Liver (tissue), 9 donors: ENCODE data around the gene PINK1. TPM values are rescaled to one million over a fixed set of nuclear protein-coding genes. Genes with fewer than 3 reads are reported as not detected.

Source experiments
- DNase-seq: peaks from one replicate; pipeline ENCODE4 v3.0.0-alpha.2; 2017; ENCODE audit warnings: low spot score
- H3K27ac ChIP-seq, 2 donors: one replicate each; pipeline ENCODE4 v1.7.0; 2013; ENCODE audit warnings: inconsistent platforms in 2 of 2, low read length in 2 of 2, control low read depth in 1 of 2, low read depth in 1 of 2, mild to moderate bottlenecking in 1 of 2
- H3K27me3 ChIP-seq, 4 donors: one replicate each; pipeline versions ENCODE4 v1.6.1 to v1.7.0; 2013; ENCODE audit warnings: low read length in 3 of 4, inconsistent platforms in 1 of 4, mild to moderate bottlenecking in 1 of 4, moderate library complexity in 1 of 4; ENCODE audit not compliant: control insufficient read depth in 4 of 4, insufficient read depth in 4 of 4
- H3K36me3 ChIP-seq, 4 donors: one replicate each; pipeline versions ENCODE4 v1.6.1 to v1.7.0; 2013; ENCODE audit warnings: low read length in 3 of 4, mild to moderate bottlenecking in 3 of 4, low read depth in 1 of 4, moderate library complexity in 1 of 4; ENCODE audit not compliant: control insufficient read depth in 4 of 4, insufficient read depth in 3 of 4
- H3K4me1 ChIP-seq, 4 donors: one replicate each; pipeline versions ENCODE4 v1.6.1 to v1.7.0; 2013; ENCODE audit warnings: low read length in 3 of 4, mild to moderate bottlenecking in 3 of 4, moderate library complexity in 1 of 4; ENCODE audit not compliant: control insufficient read depth in 4 of 4, insufficient read depth in 4 of 4
- H3K4me3 ChIP-seq, 3 donors: one replicate each; pipeline versions ENCODE4 v1.6.1 to v1.7.0; 2013; ENCODE audit warnings: low read length in 3 of 3, control low read depth in 1 of 3, low read depth in 1 of 3, mild to moderate bottlenecking in 1 of 3
- H3K9ac ChIP-seq, 2 donors: one replicate each; pipeline ENCODE4 v1.7.0; 2013; ENCODE audit warnings: low read length in 2 of 2, mild to moderate bottlenecking in 2 of 2, moderate library complexity in 2 of 2, control low read depth in 1 of 2, low read depth in 1 of 2
- H3K9me3 ChIP-seq, 4 donors: one replicate each; pipeline versions ENCODE4 v1.6.1 to v1.7.0; 2013; ENCODE audit warnings: low read length in 3 of 4; ENCODE audit not compliant: control insufficient read depth in 4 of 4
- CTCF ChIP-seq: fragments of 150-350 bp; IDR thresholded peaks from 2 replicates; pipeline ENCODE4 v1.5.1; 2017; ENCODE audit warnings: improper control_type of control experiment, low read depth, low read length; ENCODE audit not compliant: missing input control
- EGR1 ChIP-seq, 2 donors: IDR thresholded peaks; 2 replicates each; pipeline ENCODE4 v1.6.1; 2016 to 2018; ENCODE audit warnings: antibody characterized with exemption in 2 of 2, low read depth in 2 of 2
- FOXA1 ChIP-seq: IDR thresholded peaks from 2 replicates; pipeline ENCODE4 v1.6.1; 2016; ENCODE audit warnings: antibody characterized with exemption
- FOXA2 ChIP-seq: IDR thresholded peaks from 2 replicates; pipeline ENCODE4 v1.6.1; 2016; ENCODE audit warnings: antibody characterized with exemption
- GABPA ChIP-seq, 2 donors: IDR thresholded peaks in 1 of 2; conservative IDR thresholded peaks in 1 of 2; 2 replicates each; pipeline ENCODE4 v1.6.1; 2016; ENCODE audit warnings: antibody characterized with exemption in 2 of 2, mild to moderate bottlenecking in 1 of 2, moderate library complexity in 1 of 2
- HNF4A ChIP-seq, 2 donors: conservative IDR thresholded peaks; 2 replicates each; pipeline ENCODE4 v1.6.1; 2016; ENCODE audit warnings: antibody characterized with exemption in 2 of 2, mild to moderate bottlenecking in 2 of 2
- HNF4G ChIP-seq: IDR thresholded peaks from 2 replicates; pipeline ENCODE4 v1.6.1; 2016; ENCODE audit warnings: antibody characterized with exemption
- JUND ChIP-seq, 2 donors: IDR thresholded peaks; 2 replicates each; pipeline ENCODE4 v1.6.1; 2016; ENCODE audit warnings: antibody characterized with exemption in 2 of 2
- NR2F2 ChIP-seq: IDR thresholded peaks from 2 replicates; pipeline ENCODE4 v1.6.1; 2016; ENCODE audit warnings: antibody characterized with exemption
- RAD21 ChIP-seq, 2 donors: IDR thresholded peaks; 2 replicates each; pipeline ENCODE4 v1.6.1; 2016; ENCODE audit warnings: antibody characterized with exemption in 2 of 2, mild to moderate bottlenecking in 2 of 2
- RXRA ChIP-seq, 2 donors: IDR thresholded peaks; 2 replicates each; pipeline ENCODE4 v1.6.1; 2017 to 2018; ENCODE audit warnings: antibody characterized with exemption in 2 of 2, mild to moderate bottlenecking in 1 of 2
- SP1 ChIP-seq: IDR thresholded peaks from 2 replicates; pipeline ENCODE4 v1.6.1; 2018; ENCODE audit warnings: antibody characterized with exemption, mild to moderate bottlenecking
- YY1 ChIP-seq: IDR thresholded peaks from 2 replicates; pipeline ENCODE4 v1.6.1; 2016; ENCODE audit warnings: antibody characterized with exemption, mild to moderate bottlenecking
- WGBS: extraction: QIAGEN DNeasy Blood & Tissue Kit; methylation state at CpG from one replicate; pipeline ENCODE4 v1.1.7; 2013; 5-methylcytosine and 5-hydroxymethylcytosine counted together
- polyA plus RNA-seq, 2 donors: library from polyadenylated mRNA; stranded (reverse) in 1 of 2; unstranded in 1 of 2; fragments of 200-250 nt in 1 of 2; fragments of >200 nt in 1 of 2; fragmentation: Nextera tagmentation in 1 of 2; extraction: Ambion mirVana in 1 of 2; gene quantifications; one replicate each; pipeline versions ENCODE4 v1.2.1 to v1.2.3, GENCODE V29; 2013 to 2015
- total RNA-seq, 2 donors: library from RNA; depleted of rRNA; stranded (reverse); fragments of >200 nt; gene quantifications; one replicate each; pipeline ENCODE4 v1.2.3, GENCODE V29; 2014
- TF ChIP-seq, protein P1 (sequence below): IDR thresholded peaks from 2 replicates; pipeline ENCODE4 v1.6.1; 2016; ENCODE audit warnings: antibody characterized with exemption
- donor health status: healthy.
- donor health status: healthy.
- donor health status: healthy.
- donor health status: healthy.
- donor health status: healthy.

Gene PINK1
- total and polyA plus RNA-seq, 4 donors = 52.7 to 118 (median 62.2) TPM

DNA sequence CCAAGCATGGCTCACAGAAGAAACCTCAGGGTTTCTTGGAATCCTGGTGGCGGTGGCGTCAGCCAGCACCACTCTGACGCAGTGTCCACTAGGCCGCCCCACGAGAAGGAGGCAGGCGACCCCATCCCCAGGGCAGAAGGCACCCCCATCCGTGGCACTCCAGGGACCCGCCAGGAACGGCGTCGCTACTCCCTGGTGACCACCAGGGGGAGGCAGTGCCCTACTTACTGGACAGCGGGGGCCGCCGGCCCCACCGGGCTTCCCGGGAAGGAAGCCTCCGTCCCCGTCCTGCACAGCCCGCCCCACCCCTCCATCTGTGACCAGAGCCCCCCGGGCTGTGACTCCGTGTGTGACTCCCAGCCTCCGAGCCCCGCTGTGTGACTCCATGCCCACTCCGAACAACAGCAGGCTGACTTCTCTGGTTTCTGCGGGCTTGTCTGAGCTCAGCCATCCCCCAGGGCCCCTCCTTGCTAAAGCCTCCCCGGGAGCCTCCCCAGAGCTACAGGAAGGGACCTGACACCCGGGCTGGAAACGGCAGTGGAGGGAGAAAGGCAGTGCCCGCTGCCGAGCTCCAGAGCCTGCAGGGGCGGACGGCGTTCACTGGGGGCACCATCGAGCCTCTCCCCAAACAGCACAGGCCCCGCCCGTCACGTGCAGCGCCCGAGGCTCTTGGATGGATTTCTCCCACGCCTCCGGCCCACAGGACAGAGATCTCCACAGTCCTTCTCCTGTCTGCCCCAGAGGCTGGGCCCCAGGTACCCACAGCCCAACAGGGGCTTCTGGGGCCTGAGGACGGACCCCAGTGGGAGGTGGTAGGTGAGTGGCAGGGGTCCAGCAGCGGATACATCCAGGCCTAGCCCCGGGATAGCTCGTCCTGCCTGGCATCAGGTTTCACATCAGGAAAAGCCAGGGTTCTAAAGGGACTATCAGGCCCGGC, 63.4 kb downstream of the PINK1 start:
- peak overlapping the region; percentile 44 to 58 for H3K27ac ChIP-seq
- TF ChIP-seq, protein P1, sequence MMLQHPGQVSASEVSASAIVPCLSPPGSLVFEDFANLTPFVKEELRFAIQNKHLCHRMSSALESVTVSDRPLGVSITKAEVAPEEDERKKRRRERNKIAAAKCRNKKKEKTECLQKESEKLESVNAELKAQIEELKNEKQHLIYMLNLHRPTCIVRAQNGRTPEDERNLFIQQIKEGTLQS = no peak
- TF ChIP-seq HNF4A (conservative IDR thresholded peaks at IDR 0.05) = no peak
- TF ChIP-seq SP1 = peak; percentile 18
- TF ChIP-seq CTCF = peak; percentile 79
- no peak for TF ChIP-seq NR2F2
- no peak for TF ChIP-seq FOXA1
- TF ChIP-seq JUND (IDR thresholded peaks at IDR 0.05) = no peak
- TF ChIP-seq FOXA2 = no peak
- no peak for TF ChIP-seq YY1
- TF ChIP-seq HNF4G = no peak
- TF ChIP-seq GABPA (IDR thresholded peaks at IDR 0.05 in 1 of 2, conservative IDR thresholded peaks at IDR 0.05 in 1 of 2) = no peak
- no peak for TF ChIP-seq RXRA (IDR thresholded peaks at IDR 0.05)
- no peak for TF ChIP-seq EGR1 (IDR thresholded peaks at IDR 0.05; ENCODE audit: low read depth in 2 of 2)
- TF ChIP-seq RAD21 (IDR thresholded peaks at IDR 0.05) = peak; percentile 75 to 77

DNA sequence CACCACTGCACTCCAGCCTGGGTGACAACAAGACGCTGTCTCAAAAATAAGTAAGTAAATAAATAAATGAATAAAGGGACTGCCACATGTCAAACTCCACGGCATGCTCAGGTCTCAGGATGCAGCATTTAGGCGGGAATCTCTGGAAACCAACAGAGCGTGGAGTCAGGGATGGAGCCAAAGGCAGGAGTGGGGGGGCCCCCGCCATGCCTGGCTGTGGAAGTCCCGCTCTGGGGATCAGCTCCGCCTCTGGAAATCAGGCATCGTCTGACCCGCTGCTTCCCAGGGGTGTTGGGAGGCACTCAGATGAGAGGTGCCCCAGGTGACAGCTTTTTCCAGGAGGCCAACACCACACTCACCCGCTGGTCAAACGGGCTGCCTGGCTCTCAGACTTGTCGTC, 64.3 kb downstream of the PINK1 start:
- H3K36me3 ChIP-seq = no peaks in the 10 kb centered on the region
- H3K27me3 ChIP-seq = no peaks in the 10 kb centered on the region
- no peaks in the 10 kb centered on the region for H3K9me3 ChIP-seq
- DNase-seq = no peak
- no peak overlapping the region for H3K9ac ChIP-seq
- peaks cover 2 to 12% (median 7%) of the 10 kb centered on the region in 4 donors for H3K4me1 ChIP-seq
- H3K4me3 ChIP-seq = no peak overlapping the region
- no peak overlapping the region for H3K27ac ChIP-seq
- WGBS = 90% methylated on average over 12 of the region's 12 CpGs
- TF ChIP-seq RAD21 (IDR thresholded peaks at IDR 0.05) (no peak), NR2F2 (no peak), EGR1 (IDR thresholded peaks at IDR 0.05; ENCODE audit: low read depth in 2 of 2) (no peak), JUND (IDR thresholded peaks at IDR 0.05) (no peak), HNF4G (no peak)
- TF ChIP-seq, protein P1 = no peak

More for the DNA sequence above, 63.4 kb downstream of the PINK1 start:
- no peaks in the 10 kb centered on the region for H3K9me3 ChIP-seq
- H3K4me1 ChIP-seq = peaks cover 2 to 12% (median 7%) of the 10 kb centered on the region in 4 donors
- no peaks in the 10 kb centered on the region for H3K27me3 ChIP-seq
- WGBS = 4% methylated on average over 46 of the region's 46 CpGs
- H3K36me3 ChIP-seq = no peaks in the 10 kb centered on the region
- peak; percentile 80 for DNase-seq
- H3K9ac ChIP-seq = no peak overlapping the region
- H3K4me3 ChIP-seq = peak overlapping the region; percentile 27 to 57 (median 51)
